GM06990 (cell line): ENCODE measurements around the gene ID3.
"Not testable (repeated sequence)": the region's sequence is repeated elsewhere in the genome, so short reads cannot be mapped to it uniquely, and the experiment has no call there.

Source experiments
- DNase-seq: peaks from one replicate; pipeline ENCODE4 v3.0.0-alpha.2; 2011; ENCODE audit not compliant: insufficient read length; ENCODE audit errors: extremely low read depth
- H3K27me3 ChIP-seq: replicated peaks from 2 replicates; pipeline ENCODE4 v1.6.0; 2011; ENCODE audit warnings: low read length; ENCODE audit not compliant: control insufficient read depth, insufficient read depth
- H3K36me3 ChIP-seq: 2 replicates; pipeline ENCODE4 v1.5.1; 2011; ENCODE audit warnings: low read length; ENCODE audit not compliant: control insufficient read depth, insufficient read depth
- H3K4me3 ChIP-seq: replicated peaks from 2 replicates; pipeline ENCODE4 v1.5.1; 2011; ENCODE audit warnings: low read depth, mild to moderate bottlenecking, control low read depth, low read length
- TF ChIP-seq, protein P1 (sequence below): IDR thresholded peaks from 2 replicates; pipeline ENCODE4 v1.5.1; 2011; ENCODE audit warnings: low read length, control low read depth, mild to moderate bottlenecking, inconsistent platforms; ENCODE audit not compliant: insufficient read depth, poor library complexity, severe bottlenecking

The ID3 gene

GRCh38 chr1:23544444-23545389 is 14.6 kb downstream of the ID3 start:
- Histone ChIP-seq H3K27me3 (no peaks in the 10 kb centered on the region), H3K4me3 (no peak overlapping the region), H3K36me3 (no peaks in the 10 kb centered on the region)
- DNase-seq: no peak
- TF ChIP-seq, protein P1, sequence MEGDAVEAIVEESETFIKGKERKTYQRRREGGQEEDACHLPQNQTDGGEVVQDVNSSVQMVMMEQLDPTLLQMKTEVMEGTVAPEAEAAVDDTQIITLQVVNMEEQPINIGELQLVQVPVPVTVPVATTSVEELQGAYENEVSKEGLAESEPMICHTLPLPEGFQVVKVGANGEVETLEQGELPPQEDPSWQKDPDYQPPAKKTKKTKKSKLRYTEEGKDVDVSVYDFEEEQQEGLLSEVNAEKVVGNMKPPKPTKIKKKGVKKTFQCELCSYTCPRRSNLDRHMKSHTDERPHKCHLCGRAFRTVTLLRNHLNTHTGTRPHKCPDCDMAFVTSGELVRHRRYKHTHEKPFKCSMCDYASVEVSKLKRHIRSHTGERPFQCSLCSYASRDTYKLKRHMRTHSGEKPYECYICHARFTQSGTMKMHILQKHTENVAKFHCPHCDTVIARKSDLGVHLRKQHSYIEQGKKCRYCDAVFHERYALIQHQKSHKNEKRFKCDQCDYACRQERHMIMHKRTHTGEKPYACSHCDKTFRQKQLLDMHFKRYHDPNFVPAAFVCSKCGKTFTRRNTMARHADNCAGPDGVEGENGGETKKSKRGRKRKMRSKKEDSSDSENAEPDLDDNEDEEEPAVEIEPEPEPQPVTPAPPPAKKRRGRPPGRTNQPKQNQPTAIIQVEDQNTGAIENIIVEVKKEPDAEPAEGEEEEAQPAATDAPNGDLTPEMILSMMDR: peak; percentile 86

- no peaks in the 10 kb centered on the region for H3K36me3 ChIP-seq
- TF ChIP-seq, protein P1: no peak
- no peak overlapping the region for H3K4me3 ChIP-seq
- H3K27me3 ChIP-seq: no peaks in the 10 kb centered on the region
- no peak for DNase-seq
These were observed 15.4 kb downstream of the ID3 start for GRCh38 chr1:23543707-23544443.

DNA sequence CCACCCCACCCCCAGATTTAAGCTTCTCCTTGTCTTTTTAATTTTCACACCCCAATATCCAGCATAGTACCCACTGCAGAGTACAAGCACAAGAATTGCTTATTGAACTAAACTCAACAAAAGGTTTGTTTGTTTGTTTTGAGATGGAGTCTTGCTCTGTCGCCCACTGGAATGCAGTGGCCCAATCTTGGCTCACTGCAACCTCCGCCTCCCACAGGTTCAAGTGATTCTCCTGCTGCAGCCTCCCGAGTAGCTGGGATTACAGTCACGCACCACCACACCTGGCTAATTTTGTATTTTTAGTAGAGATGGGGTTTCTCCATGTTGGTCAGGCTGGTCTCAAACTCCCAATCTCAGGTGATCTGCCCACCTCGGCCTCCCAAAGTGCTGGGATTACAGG is 16.4 kb downstream of the ID3 start:
- DNase-seq, H3K4me3 ChIP-seq, H3K36me3 ChIP-seq, H3K27me3 ChIP-seq: not testable (repeated sequence)

DNA sequence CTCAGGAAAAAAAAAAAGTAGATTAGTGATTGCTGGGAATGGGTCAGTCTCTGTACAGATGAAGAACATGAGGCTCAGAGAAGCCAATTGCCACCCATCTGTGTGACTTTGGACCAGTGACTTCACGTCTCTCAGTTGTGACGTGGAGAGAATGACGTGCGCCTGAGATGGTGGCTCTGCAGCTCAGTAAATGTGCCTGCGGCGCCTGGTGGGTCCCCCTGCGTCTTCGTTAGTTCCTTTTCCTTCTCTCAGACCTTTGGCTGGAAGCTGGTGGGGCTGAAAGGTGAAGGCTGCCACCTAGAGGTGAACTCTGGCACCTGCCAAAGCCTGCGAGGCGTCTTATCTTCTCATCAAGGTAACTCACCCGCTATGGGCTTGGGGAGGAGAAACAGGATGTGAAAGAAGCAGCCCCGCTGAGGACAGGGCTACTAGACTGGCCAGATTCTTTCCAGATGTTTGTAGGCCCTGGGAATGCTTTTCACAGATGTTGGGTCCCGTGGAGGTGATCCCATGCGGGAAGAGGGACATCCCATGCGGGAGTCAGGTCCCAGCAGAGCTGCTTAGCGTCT is 19.5 kb downstream of the ID3 start:
- H3K4me3 ChIP-seq: no peak overlapping the region; the same call in 1 of the 2 replicates
- peak; percentile 89 for DNase-seq
- TF ChIP-seq, protein P1: peak; percentile 93
- no peaks in the 10 kb centered on the region for H3K27me3 ChIP-seq
- no peaks in the 10 kb centered on the region for H3K36me3 ChIP-seq

- Histone ChIP-seq H3K36me3 (no peaks in the 10 kb centered on the region), H3K27me3 (no peaks in the 10 kb centered on the region), H3K4me3 (no peak overlapping the region)
- no peak for DNase-seq
- TF ChIP-seq, protein P1: no peak
These were observed 21.9 kb downstream of the ID3 start for GRCh38 chr1:23537296-23537973.
